ENCODE results near the gene CEP164.

CEP164 gene

GRCh38 chr11:117421041-117421440 is 93.4 kb downstream of the CEP164 start:
- no peak for DNase-seq (ENCODE audit: low read depth)

DNA sequence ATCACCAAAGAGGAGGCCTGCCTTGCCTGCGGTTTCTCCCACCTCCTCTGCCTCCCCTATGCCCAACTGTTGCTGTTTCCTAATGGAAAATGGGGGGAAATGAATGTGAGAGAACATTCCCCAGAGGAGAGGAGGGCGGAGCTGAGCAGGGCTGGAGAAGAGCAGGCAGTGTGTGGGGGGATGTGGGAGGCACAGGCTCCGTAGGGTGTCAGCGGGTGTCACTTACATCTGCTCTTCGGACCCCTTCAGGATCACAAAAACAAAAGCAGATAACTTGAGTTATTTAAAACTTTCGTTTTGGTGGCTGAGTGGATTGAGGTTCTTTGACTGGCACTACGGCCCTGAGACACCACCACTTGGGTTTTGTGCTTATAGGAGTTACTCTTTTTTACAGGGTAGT is 93.8 kb downstream of the CEP164 start:
- no peak for DNase-seq (ENCODE audit: low read depth)

- no peak for DNase-seq (ENCODE audit: low read depth)
These were observed 95.5 kb downstream of the CEP164 start for GRCh38 chr11:117423046-117423575.

DNA sequence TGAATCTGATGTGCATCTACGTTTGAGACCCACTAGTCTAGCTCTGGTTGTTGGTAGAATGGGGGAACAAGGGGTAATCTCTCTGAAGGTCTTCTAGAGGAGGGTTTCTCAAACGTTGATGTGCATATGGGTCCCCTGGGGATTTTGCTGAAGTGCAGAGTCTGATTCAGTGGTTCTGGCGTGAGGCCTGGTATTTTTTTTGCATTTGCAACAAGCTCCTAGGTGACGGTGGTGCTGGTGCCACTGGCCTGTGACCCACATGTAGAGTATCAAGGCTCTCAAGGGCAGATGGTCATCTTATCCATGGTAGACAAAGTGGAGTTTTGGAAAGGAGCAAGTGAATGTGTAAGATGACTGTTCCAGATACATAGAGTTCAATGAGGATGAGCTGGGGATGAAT is 97.1 kb downstream of the CEP164 start:
- no peak for DNase-seq (ENCODE audit: low read depth)

DNA sequence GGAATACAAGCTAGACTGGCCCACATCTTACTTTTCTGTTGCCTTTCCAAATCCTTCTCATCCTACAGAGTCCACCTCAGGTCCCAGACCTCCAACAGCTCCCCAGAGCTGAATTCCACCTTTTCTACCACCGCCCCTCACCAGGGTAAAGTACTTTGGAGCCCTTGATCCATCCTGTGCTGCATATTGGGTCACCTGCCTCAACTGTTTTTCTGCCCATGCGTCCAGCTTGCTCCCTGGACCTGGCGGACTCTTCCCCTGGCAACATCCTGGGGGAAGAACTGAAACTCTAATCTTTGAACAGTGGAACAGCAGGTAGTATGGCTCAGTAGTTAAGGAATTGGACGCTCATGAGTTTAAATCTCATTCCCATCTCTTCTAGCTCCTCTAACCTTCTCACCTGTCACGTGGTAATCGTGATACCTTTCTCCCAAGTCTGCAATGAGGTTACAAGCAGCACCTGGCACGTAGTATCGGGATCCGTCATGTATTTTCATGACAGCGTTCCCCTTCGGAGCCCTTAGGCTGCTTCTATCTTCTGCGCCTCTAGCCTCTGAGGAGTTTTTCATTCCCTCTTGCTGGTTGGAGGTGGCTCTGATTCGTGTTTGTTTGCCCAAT is 98.1 kb downstream of the CEP164 start:
- DNase-seq (ENCODE audit: low read depth): no peak

GRCh38 chr11:117426297-117426685 is 98.6 kb downstream of the CEP164 start:
- DNase-seq (ENCODE audit: low read depth): peak; percentile 61

GRCh38 chr11:117426941-117427340 is 99.3 kb downstream of the CEP164 start:
- no peak for DNase-seq (ENCODE audit: low read depth)

GRCh38 chr11:117427356-117427874 is 99.8 kb downstream of the CEP164 start:
- no peak for DNase-seq (ENCODE audit: low read depth)

DNA sequence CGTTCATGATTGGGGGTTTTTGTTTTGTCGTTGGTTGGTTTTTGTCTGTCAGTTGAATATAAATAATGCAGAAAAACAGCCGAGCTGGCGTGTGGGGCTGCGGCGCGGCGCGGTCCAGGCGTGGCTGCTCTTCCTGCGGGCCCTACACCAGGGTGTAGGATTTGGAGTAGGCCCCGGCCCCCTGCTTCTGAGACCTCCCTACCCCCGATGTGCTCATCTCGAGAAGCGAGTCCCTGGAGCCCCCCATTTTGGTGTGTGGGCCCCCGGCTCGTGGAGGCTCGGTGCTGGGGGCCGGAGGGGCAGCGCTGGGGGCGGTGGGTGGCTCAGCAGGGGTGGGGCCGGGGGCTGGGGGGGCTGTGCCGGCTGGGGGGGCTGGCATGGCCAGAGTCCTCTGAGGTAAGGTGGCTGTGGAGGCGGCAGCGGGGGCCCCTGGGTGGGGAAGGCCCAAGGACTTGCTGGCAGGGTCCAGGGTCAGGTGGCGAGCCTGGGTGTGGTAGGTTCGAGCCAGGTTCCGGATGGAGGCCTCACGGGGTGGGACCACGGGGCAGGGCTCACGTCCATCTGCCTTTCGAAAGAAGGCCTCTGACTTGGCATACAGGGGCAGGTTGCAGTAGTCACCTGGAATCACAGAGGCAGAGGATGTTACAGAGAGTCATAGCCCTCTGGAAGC is 100.7 kb downstream of the CEP164 start:
- no peak for DNase-seq (ENCODE audit: low read depth)

- no peak for DNase-seq (ENCODE audit: low read depth)
These were observed 101.2 kb downstream of the CEP164 start for GRCh38 chr11:117428856-117429229.

DNA sequence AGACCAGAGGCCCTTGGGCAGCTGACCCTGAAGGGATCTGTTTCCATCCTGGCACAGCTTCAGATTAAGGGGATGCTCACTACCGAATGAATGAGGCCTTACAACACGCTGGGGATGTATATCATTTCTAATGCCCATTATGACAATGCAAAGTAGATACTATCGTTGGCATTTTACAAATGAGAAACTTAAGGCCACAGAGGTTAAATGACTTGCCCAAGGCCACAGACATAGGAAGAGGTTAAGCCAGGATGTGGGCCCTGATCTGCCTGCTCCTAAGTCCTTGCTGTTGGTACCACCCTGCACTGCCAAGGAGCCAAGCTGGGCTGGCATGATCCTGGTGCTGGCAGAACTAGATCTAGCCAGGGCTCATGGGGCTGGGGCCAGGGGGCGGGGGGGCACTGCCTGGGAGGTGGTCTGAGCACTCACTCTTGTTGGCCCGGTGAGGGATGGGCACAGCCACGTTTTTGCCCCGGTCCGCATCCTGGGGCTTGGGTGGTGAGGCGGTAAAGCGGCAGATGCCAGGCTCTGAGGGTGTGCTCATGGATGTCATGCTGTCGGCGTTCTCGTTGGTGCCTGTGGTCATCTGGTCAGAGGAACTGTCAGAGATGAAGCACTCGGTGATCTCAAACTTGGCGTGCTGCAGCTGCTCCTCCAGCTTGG is 102.8 kb downstream of the CEP164 start:
- no peak for DNase-seq (ENCODE audit: low read depth)

GRCh38 chr11:117431436-117431835 is 103.8 kb downstream of the CEP164 start:
- no peak for DNase-seq (ENCODE audit: low read depth)

DNA sequence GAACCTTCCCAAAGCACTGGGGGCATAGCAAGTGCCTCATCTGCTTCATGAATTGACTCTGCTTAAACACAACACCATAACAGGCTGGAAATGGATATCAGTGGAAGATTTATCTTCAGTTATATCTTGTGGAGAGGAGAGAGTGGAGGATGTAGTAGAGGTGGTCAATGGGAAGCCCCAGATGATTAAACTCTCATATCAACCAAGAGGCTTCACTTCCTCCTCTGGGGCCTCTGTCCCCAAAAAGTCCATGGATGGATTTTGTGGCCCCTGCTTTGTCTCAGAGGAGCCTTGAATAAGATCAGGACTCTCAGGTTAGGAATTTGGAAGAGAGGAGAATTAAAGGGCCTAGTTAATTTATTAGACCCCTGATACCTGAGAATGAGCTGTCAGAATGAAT is 106.1 kb downstream of the CEP164 start:
- DNase-seq (ENCODE audit: low read depth): no peak

GRCh38 chr11:117434481-117434880 is 106.8 kb downstream of the CEP164 start:
- no peak for DNase-seq (ENCODE audit: low read depth)

GRCh38 chr11:117435326-117435725 is 107.7 kb downstream of the CEP164 start:
- no peak for DNase-seq (ENCODE audit: low read depth)

- DNase-seq (ENCODE audit: low read depth): no peak
These were observed 109.6 kb downstream of the CEP164 start for GRCh38 chr11:117437041-117437790.

DNA sequence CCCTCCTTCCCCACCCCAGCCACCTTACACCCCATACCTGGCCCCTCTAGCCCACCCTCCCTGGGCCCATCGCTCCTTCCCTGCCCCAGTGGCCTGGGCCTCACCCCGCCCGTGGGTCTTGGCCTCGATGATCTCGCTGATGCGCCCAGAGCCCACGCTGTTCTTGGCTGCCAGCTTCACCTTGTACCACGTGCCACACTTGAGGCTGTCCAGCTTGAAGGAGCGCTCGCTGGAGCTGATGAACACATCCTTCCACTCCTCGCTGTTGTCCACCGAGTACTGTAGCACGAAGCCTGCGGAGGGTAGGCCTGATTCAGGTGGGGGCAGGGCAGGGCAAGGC is 110.1 kb downstream of the CEP164 start:
- DNase-seq (ENCODE audit: low read depth): no peak

DNA sequence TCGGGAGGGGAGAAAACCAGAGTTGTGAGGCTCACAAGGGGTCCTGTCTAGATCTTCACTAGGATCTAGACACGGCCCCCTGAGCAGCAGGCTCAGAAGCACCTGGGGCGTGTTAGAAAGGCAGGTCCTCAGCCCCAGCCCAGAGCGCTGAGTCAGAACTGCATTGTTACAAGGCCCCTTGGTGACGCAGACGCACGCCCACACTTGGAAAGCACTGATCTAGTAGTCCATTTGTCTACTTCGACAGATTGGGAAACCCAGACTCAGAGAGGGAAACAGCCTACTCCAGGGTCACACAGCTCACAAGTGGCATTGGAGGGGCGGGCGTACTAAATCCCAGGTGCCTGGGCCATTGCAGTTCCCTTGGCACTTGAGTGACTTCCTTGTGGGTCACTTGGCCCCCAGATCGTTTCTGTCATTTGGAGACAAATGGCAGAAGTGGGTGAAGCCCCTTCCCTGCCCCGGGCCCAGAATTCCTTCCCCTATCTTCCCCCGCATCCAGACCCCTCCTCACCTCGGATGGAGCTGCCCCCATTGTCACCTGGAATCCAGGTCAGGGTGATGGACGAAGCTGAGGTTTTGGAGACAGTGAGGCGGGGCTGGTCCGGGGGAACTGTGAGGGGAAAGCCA is 110.8 kb downstream of the CEP164 start:
- no peak for DNase-seq (ENCODE audit: low read depth)

GRCh38 chr11:117439256-117439655 is 111.6 kb downstream of the CEP164 start:
- DNase-seq (ENCODE audit: low read depth): no peak

DNA sequence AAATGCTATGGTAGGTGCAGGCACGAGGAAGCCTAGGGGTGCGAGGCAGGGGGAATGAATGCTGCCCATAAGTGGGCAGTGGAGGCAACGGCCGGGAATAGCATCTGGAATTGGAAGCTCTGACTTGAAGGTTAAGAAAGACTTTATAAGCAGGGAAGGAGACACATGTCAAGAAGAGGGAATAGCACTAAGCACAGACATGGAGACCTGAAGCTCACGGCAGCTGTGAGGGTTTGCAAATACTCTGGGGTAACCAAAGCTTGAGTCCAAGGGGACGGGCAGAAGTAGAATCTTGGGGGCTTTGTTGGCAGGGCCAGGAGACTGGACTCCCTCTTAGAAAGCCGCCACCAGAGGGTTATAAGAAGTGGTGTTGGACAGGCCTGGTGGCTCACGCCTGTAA is 112.6 kb downstream of the CEP164 start:
- DNase-seq (ENCODE audit: low read depth): no peak

- no peak for DNase-seq (ENCODE audit: low read depth)
These were observed 113.7 kb downstream of the CEP164 start for GRCh38 chr11:117441146-117441975.

Measured in stimulated activated CD8-positive, alpha-beta memory T cell treated with anti-CD3 and anti-CD28 coated beads, Interleukin-4, amount 100 ng/mL, for 24 hours (primary cell).